Measurements from ENCODE around the gene KIF19. TPM values are rescaled to one million over a fixed set of nuclear protein-coding genes. Genes with fewer than 3 reads are reported as not detected.
"Not testable (repeated sequence)": the region's sequence is repeated elsewhere in the genome, so short reads cannot be mapped to it uniquely, and the experiment has no call there.

Gene KIF19
- total RNA-seq, 1 experiment from 2014 or later = not detected

GRCh38 chr17:74389937-74390679 is 64.1 kb downstream of the KIF19 start:
- DNase-seq (ENCODE audit: low read depth) = no peak

- no peak for DNase-seq (ENCODE audit: low read depth)
These were observed 64.9 kb downstream of the KIF19 start for GRCh38 chr17:74390680-74391653.

- DNase-seq (ENCODE audit: low read depth) = no peak
These were observed 65.7 kb downstream of the KIF19 start for GRCh38 chr17:74391771-74392170.

GRCh38 chr17:74392848-74393247 is 66.8 kb downstream of the KIF19 start:
- DNase-seq (ENCODE audit: low read depth) = no peak

- DNase-seq (ENCODE audit: low read depth) = no peak
These were observed 67.4 kb downstream of the KIF19 start for GRCh38 chr17:74393346-74393942.

- no peak for DNase-seq (ENCODE audit: low read depth)
These were observed 68.4 kb downstream of the KIF19 start for GRCh38 chr17:74394275-74394950.

- DNase-seq (ENCODE audit: low read depth) = no peak
These were observed 69.0 kb downstream of the KIF19 start for GRCh38 chr17:74394977-74395376.

- no peak for DNase-seq (ENCODE audit: low read depth)
These were observed 70.5 kb downstream of the KIF19 start for GRCh38 chr17:74396567-74396966.

- DNase-seq (ENCODE audit: low read depth) = no peak
These were observed 76.0 kb downstream of the KIF19 start for GRCh38 chr17:74402048-74402447.

GRCh38 chr17:74403512-74404137 is 77.6 kb downstream of the KIF19 start:
- no peak for DNase-seq (ENCODE audit: low read depth)

- DNase-seq (ENCODE audit: low read depth) = no peak
These were observed 78.2 kb downstream of the KIF19 start for GRCh38 chr17:74404218-74404617.

GRCh38 chr17:74404789-74405188 is 78.8 kb downstream of the KIF19 start:
- no peak for DNase-seq (ENCODE audit: low read depth)

- DNase-seq (ENCODE audit: low read depth) = not testable (repeated sequence)
These were observed 79.3 kb downstream of the KIF19 start for GRCh38 chr17:74405311-74405710.

Other genes starting within 250 kb of the KIF19 start
- 156 and 227 TPM in 2 replicates for gene RPL38, start 122.5 kb upstream of the KIF19 start, total RNA-seq (2014; rRNA removed)
- gene TTYH2, start 112.7 kb upstream of the KIF19 start, total RNA-seq (2014; rRNA removed) = 1.1 and 1.9 TPM in 2 replicates
- gene DNAI2, start 52.0 kb upstream of the KIF19 start, total RNA-seq (2014; rRNA removed) = not detected in 2 replicates
- gene BTBD17, start 35.6 kb downstream of the KIF19 start, total RNA-seq (2014; rRNA removed) = not detected in 2 replicates
- not detected in 2 replicates for gene GPR142, start 41.3 kb downstream of the KIF19 start, total RNA-seq (2014; rRNA removed)
- not detected in 2 replicates for gene GPRC5C, start 105.9 kb downstream of the KIF19 start, total RNA-seq (2014; rRNA removed)
- gene CD300A, start 140.4 kb downstream of the KIF19 start, total RNA-seq (2014; rRNA removed) = not detected in 2 replicates
- gene CD300LB, start 205.2 kb downstream of the KIF19 start, total RNA-seq (2014; rRNA removed) = not detected in 2 replicates
- gene CD300C, start 219.9 kb downstream of the KIF19 start, total RNA-seq (2014; rRNA removed) = not detected in 2 replicates
- gene CD300H, start 241.3 kb downstream of the KIF19 start, total RNA-seq (2014; rRNA removed) = not detected in 2 replicates